Stimulated activated CD4-positive, alpha-beta T cell treated with anti-CD3 and anti-CD28 coated beads, Interleukin-1b, Interleukin-23, amount 100 ng/mL, for 1 hour (primary cell): ENCODE results near the gene HOXB7.

Source experiments
- DNase-seq, 2 donors: peaks; one replicate each; pipeline ENCODE4 v3.0.0-alpha.2; 2020; ENCODE audit warnings: low read depth in 2 of 2

HOXB7 gene

GRCh38 chr17:48609033-48609432 lies 1.8 kb downstream of the HOXB7 start:
- DNase-seq = no peak

GRCh38 chr17:48608494-48608834 lies 2.4 kb downstream of the HOXB7 start:
- no peak for DNase-seq

GRCh38 chr17:48606892-48607614 lies 3.8 kb downstream of the HOXB7 start:
- DNase-seq = no peak

GRCh38 chr17:48605991-48606891 lies 4.6 kb downstream of the HOXB7 start:
- no peak for DNase-seq

GRCh38 chr17:48605409-48605919 lies 5.4 kb downstream of the HOXB7 start:
- no peak for DNase-seq

GRCh38 chr17:48604770-48605329 lies 6.0 kb downstream of the HOXB7 start, which contains the start of gene HOXB6:
HOXB6 (minus strand) TSS chr17:48604986; CDS start chr17:48598150, 6,836 bp downstream.
- no peak for DNase-seq

GRCh38 chr17:48603959-48604769 lies 6.7 kb downstream of the HOXB7 start:
- DNase-seq = no peak

GRCh38 chr17:48601539-48602425 lies 9.0 kb downstream of the HOXB7 start:
- DNase-seq = no peak

- DNase-seq = no peak
Measured at GRCh38 chr17:48601207-48601538, 9.6 kb downstream of the HOXB7 start.

- DNase-seq = no peak
Measured at GRCh38 chr17:48600244-48601098, 10.3 kb downstream of the HOXB7 start.

- no peak for DNase-seq
Measured at GRCh38 chr17:48599354-48599753, 11.5 kb downstream of the HOXB7 start.

GRCh38 chr17:48598736-48599135 lies 12.1 kb downstream of the HOXB7 start:
- DNase-seq = no peak

- no peak for DNase-seq
Measured at GRCh38 chr17:48597778-48598631, 12.8 kb downstream of the HOXB7 start.

- no peak for DNase-seq
Measured at GRCh38 chr17:48597528-48597777, 13.4 kb downstream of the HOXB7 start.

- DNase-seq = no peak
Measured at GRCh38 chr17:48596735-48597527, 13.9 kb downstream of the HOXB7 start.

- DNase-seq = no peak
Measured at GRCh38 chr17:48596000-48596734, 14.7 kb downstream of the HOXB7 start.

- no peak for DNase-seq
Measured at GRCh38 chr17:48595278-48595999, 15.4 kb downstream of the HOXB7 start.
